ENCODE measurements around the gene C3orf80.
"Not testable (repeated sequence)": the region's sequence is repeated elsewhere in the genome, so short reads cannot be mapped to it uniquely, and the experiment has no call there.

C3orf80 gene

GRCh38 chr3:160217675-160218074 is 7.5 kb upstream of the C3orf80 start:
- no peak for DNase-seq

GRCh38 chr3:160218136-160218535 is 7.1 kb upstream of the C3orf80 start:
- DNase-seq = no peak

- DNase-seq = no peak
Measured at GRCh38 chr3:160220038-160220437, 5.2 kb upstream of the C3orf80 start.

GRCh38 chr3:160221019-160221418 is 4.2 kb upstream of the C3orf80 start:
- DNase-seq = no peak

- no peak for DNase-seq
Measured at GRCh38 chr3:160224256-160224655, 966 bp upstream of the C3orf80 start.

GRCh38 chr3:160224811-160225175 is 429 bp upstream of the C3orf80 start:
- no peak for DNase-seq

GRCh38 chr3:160226026-160226907 is 1.0 kb downstream of the C3orf80 start:
- no peak for DNase-seq

- DNase-seq = no peak
Measured at GRCh38 chr3:160227419-160227818, 2.2 kb downstream of the C3orf80 start.

GRCh38 chr3:160232014-160232413 is 6.8 kb downstream of the C3orf80 start:
- DNase-seq = no peak

- not testable (repeated sequence) for DNase-seq
Measured at GRCh38 chr3:160240719-160241118, 15.5 kb downstream of the C3orf80 start.

- no peak for DNase-seq
Measured at GRCh38 chr3:160245261-160245800, 20.1 kb downstream of the C3orf80 start.

- DNase-seq = no peak
Measured at GRCh38 chr3:160247766-160248165, 22.5 kb downstream of the C3orf80 start.

GRCh38 chr3:160253298-160253697 is 28.1 kb downstream of the C3orf80 start:
- DNase-seq = no peak

GRCh38 chr3:160257606-160258005 is 32.4 kb downstream of the C3orf80 start:
- no peak for DNase-seq

- no peak for DNase-seq
Measured at GRCh38 chr3:160259589-160259988, 34.4 kb downstream of the C3orf80 start.

GRCh38 chr3:160260587-160261270 is 35.5 kb downstream of the C3orf80 start:
- no peak for DNase-seq

GRCh38 chr3:160265088-160265487 is 39.9 kb downstream of the C3orf80 start:
- DNase-seq = no peak

Data from activated gamma-delta T cell treated with Interleukin-2 at 50 U/mL for 16 hours (primary cell).